Embryonic facial prominence (tissue), 1 donor: ENCODE measurements around the gene CHD3.
"Not testable (repeated sequence)": the region's sequence is repeated elsewhere in the genome, so short reads cannot be mapped to it uniquely, and the experiment has no call there.

Experiments
- DNase-seq: peaks from one replicate; pipeline ENCODE4 v3.0.0-alpha.2; 2016; ENCODE audit errors: extremely low spot score

Gene CHD3

GRCh38 chr17:7931709-7932482, 43.3 kb downstream of the CHD3 start, which contains the start of the genes CNTROB and TRAPPC1:
Gene CNTROB (plus strand): TSS chr17:7932206. CDS start chr17:7933080, 874 bp downstream.
Gene TRAPPC1 (minus strand): TSS chr17:7931946. CDS start chr17:7931829, 117 bp downstream.
- peak; percentile 99 for DNase-seq

DNA sequence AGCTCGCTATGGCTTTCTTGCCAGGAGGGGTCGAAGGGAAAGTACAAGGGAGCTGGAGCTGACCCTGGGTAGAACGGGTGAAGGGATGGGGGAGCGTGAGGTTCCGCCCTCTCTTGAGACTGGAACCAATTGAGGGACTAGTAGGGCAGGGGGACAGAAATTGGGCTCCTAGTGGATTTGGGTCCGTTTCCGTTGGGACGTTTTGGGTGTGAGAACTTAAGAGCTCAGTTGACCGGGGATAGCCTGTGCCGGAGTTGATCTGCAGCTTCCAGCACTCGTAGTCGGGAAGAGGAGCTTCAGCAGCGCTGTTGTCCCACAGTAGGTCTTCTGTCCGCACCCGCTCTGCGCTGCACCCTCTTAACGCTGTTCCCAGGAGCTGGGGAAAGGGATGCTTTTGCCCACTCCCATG, 43.9 kb downstream of the CHD3 start:
- DNase-seq = no peak

DNA sequence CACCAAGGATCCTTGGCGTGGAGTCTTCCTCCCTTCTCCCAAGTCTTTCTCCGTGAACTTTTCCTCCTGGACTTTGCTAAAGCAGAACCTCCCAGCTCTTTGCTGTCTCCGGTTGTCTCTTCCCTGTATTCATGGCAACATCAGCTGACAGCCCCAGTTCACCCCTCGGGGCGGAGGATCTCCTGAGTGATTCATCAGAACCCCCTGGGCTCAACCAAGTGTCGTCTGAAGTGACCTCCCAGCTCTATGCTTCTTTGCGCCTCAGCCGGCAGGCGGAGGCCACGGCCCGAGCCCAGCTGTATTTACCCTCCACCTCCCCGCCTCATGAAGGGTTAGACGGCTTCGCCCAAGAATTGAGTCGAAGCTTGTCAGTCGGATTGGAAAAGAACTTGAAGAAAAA, 44.4 kb downstream of the CHD3 start:
- DNase-seq = no peak

- DNase-seq = no peak
Observed at GRCh38 chr17:7935859-7936258, 47.3 kb downstream of the CHD3 start.

DNA sequence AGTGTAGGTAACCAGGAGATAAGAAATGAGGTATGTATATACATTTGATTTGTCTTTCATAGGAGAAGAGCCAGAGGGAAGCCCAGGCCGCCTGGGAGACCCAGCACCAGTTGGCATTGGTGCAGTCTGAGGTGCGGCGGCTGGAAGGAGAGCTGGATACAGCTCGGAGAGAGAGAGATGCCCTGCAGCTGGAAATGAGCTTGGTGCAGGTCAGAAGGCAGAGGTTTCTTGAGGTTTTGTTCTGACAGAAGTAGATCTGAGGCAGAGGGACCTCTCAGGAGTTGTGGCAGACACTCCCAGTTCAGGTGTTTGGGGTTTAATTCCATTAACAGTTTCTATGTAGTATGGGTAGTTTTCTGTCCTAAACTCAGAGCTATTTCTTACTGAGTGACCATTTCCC, 51.4 kb downstream of the CHD3 start:
- DNase-seq = no peak

DNA sequence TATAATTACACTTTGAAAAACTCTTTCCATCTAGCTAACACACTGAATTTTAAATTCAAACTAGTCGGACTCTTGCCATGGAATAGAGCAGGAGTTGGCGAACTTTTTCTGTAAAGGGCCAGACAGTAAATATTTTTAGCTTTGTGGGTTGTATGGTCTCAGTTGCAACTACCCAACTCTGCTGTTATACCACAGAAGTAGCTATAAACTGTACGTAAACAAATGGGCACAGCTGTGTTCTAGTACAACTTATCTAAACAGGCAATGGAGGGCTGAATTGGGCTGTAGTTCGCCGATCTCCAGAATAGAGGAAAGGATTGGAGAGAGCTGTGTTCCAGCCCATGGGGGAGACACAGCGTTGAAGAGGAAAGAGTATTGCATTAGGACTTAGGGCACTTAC, 52.2 kb downstream of the CHD3 start:
- DNase-seq = no peak

GRCh38 chr17:7943291-7943690, 54.7 kb downstream of the CHD3 start:
- DNase-seq = no peak

DNA sequence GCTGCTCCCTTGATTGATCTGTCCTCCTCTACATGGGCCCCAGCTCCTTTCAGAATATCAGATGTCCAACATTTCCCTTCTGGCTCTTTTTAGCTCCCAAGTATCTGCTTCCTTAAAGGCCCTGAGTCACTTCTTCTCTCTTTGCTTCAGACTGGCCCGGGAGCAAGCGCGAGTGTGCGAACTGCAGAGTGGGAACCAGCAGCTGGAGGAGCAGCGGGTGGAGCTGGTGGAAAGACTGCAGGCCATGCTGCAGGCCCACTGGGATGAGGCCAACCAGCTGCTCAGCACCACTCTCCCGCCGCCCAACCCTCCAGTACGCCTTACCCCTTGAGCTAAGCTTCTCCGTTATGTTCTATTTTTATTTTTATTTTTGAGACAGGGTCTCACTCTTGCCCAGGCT, 55.7 kb downstream of the CHD3 start:
- no peak for DNase-seq

- no peak for DNase-seq
Observed at GRCh38 chr17:7945651-7946050, 57.1 kb downstream of the CHD3 start.

DNA sequence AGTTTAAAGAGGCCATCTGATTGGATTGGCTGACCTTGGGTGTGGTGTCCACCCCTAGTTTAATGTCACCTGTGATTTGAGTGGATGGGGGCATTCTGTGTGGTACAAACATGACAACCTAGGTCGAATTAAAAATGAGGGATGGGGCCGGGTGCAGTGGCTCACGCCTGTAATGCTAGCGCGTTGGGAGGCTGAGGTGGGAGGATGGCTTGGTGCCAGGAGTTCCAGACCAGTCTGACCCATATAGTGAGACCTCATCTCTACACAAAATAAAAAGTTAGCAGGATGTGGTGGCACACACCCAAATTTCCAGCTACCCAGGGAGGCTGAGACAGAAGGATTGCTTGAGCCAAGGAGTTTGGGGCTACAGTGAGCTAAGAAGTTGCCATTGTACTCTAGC, 57.9 kb downstream of the CHD3 start:
- DNase-seq = no peak

DNA sequence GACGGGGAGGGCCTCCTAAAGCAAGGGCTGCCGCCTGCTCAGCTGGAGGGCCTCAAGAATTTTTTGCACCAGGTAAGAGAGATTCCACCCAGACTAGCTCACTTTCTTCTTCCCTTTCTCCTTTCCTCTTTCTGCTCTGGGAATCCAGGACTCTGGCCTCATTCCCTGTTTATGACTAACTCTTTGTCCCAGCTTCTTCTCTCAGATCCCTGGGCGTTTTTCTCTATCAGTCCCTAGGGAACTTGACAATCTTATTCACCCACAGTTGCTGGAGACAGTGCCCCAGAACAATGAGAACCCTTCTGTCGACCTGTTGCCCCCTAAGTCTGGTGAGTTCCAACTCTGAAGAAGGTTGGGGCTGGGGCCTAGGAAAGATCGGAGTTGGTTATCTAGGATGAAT, 59.1 kb downstream of the CHD3 start:
- no peak for DNase-seq

DNA sequence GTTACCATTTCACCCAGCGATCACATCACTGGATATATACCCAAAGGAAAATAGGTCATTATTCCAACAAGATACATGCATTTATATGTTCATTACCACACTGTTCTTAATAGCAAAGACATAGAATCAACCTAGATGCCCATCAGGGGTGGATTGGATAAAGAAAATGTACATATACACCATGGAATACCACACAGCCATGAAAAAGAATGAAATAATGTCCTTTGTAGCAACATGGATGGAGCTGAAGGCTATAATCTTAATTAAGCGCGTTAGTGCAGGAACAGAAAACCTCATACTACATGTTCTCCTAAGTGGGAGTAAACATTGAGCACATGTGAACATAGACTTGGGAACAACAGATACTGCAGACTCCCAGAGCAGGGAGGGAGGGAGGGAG, 62.0 kb downstream of the CHD3 start:
- no peak for DNase-seq

DNA sequence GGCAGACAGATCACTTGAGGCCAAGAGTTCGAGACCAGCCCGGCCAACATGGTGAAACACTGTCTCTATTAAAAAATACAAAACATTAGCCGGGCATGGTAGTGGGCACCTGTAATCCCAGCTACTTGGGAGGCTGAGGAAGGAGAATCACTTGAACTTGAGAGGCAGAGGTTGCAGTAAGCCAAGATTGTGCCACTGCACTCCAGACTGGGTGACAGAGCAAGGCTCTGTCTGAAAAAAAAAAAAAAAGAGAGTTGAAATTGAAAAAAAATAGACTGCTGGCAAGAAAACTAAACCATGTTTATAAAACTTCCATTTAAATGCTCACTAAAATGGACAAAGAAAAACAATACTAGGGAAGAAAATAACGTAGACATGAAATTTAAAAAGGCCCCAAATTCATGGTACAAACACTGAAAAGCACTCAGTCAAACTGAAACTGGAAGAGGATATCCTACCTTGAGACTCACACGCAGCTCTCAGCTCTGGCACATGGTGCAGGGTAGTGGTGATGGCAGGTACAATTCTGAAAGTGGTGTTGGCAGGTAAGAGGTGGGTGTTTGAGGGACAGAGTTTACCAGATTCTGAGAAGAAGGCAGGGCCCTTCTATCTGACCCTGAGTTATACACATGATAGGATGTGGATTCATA, 62.7 kb downstream of the CHD3 start:
- no peak for DNase-seq

GRCh38 chr17:7953266-7953665, 64.7 kb downstream of the CHD3 start:
- not testable (repeated sequence) for DNase-seq

- DNase-seq = no peak
Observed at GRCh38 chr17:7955414-7956227, 67.0 kb downstream of the CHD3 start.

DNA sequence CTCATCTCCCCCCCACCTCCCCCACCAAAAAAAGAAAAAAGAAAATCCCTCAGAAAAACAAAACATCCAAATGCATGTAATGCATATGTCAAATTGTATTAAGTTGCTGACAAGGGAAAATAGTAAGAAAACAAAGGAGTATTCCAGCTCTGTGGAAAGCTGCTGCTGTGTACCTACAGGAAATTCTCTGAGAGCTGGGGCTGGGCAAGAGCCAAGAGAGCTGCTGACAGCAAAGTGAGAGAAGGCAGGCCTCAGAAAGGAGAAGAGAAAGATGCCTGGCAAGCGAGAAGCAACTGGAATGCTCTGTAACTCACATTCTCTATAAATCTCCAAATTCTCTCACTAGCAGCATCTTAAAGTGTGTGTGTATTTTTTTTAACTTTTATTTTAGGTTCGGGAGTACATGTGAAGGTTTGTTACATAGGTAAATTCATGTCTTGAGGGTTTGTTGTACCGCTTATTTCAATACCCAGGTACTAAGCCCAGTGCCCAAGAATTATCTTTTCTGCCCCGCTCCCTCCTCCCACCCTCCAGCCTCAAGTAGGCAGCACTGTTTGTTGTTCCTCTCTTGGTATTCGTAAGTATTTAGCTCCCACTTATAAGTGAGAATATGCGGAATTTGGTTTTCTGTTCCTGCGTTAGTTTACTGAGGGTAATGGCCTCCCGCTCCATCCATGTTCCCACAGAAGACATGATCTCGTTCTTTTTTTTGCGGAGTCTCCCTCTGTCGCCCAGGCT, 67.8 kb downstream of the CHD3 start:
- peak; percentile 15 for DNase-seq

- DNase-seq = no peak
Observed at GRCh38 chr17:7959503-7960253, 71.1 kb downstream of the CHD3 start.

GRCh38 chr17:7961421-7961820, 72.8 kb downstream of the CHD3 start:
- DNase-seq = no peak
